HG03139 (cell line): ENCODE measurements around the gene BTAF1.

ENCODE experiments used
- ATAC-seq: cut with Tn5 transposase; IDR thresholded peaks from one replicate; pipeline ENCODE4 v1.9.1; 2021; ENCODE audit not compliant: unreplicated experiment

The BTAF1 gene

DNA sequence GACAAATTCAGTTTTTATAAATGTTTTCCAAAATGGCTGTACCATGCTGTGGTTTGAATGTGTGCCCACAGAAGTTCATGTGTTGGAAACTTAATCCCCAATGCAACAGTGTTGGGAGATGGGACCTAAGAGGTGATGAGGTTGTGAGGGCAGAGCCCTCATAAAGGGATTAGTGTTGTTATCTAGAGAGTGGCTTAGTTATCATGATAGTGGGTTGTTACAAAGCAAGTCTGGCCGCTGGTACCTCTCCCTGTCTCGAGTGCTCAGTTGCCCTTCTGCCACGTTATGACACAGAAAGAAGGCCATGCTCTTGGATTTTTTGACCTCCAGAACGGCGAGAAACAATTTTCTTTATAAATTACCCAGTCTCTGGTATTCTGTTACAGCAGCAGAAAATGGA lies 119.0 kb downstream of the BTAF1 start:
- ATAC-seq = no peak

DNA sequence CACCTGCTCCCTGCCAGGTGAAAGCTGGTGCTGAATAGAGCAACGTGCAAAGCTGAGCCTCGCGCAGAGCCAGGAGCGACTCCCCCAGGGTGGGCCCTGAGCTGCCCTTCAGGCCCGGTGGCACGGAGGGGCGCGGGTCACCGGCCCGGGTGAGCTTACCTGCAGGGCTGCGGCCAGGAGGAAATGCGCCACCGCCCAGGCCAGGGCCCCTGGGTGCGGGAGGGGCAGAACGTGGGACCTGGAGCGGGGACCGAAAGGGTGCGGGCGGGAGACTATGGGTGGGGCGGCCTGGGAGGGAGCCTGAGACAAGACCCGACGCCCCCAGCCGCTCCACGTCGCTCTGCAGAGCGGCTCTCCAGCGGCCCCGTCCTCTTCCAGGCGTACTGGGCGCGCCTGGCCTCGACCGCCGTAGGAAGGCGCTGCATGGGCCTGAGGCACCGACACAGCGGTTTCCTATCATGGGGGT lies 122.1 kb downstream of the BTAF1 start:
- ATAC-seq = no peak

DNA sequence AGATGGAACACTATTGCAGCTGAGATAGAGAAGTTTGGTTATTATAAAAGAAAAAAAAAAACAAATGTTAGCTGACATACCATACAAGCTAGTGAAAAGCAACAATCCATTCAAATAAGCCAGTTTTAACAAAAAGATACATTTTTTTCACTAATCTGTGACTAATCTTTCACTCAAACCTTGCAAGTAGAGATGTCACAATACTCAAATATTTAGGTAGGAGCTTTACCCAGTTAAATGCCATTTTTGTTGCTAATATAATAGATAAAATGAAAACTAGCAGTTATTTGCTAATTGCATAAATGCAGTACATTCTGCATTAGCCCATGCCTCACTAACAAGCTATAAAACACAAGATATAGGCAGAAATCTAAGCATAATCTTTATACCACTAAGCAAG lies 123.6 kb downstream of the BTAF1 start:
- ATAC-seq = no peak

DNA sequence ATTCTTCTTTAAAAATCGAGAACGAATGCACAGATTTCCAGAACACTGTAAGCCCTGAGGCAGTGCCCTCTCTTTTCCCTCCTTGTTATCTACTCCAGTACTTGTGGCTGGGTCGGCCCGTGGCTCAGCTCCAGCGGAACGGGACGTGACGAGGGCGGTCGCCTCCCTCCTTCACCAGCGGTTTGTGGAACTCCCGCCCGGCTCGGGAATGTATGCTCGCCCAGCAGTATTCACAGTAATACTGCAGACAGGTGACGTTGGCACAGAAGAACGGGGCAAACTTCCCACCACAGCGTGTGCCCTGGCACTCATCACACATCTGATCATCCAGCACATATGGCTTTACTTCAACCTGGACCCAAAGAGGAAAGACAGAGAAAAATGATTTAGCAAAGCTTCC lies 128.5 kb downstream of the BTAF1 start:
- ATAC-seq = no peak

DNA sequence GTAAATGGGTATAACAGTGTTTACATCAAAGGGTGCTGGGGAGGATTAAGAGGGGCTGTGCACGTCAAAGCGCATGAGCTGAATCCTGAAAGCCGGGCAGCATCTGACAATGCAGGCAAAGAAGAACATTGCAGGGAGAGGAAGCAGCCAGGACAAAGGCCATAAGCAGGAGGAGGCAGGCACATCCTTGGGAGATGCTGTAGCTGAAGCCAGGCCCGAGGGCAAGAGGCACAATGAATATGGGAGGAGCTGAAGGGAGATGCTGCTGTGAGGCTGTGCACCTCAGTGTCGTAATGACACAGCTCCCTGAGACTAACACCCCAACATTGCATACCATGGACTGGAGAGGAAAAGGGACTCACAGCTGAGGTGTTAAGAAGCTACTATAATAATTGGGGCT lies 129.2 kb downstream of the BTAF1 start:
- no peak for ATAC-seq

DNA sequence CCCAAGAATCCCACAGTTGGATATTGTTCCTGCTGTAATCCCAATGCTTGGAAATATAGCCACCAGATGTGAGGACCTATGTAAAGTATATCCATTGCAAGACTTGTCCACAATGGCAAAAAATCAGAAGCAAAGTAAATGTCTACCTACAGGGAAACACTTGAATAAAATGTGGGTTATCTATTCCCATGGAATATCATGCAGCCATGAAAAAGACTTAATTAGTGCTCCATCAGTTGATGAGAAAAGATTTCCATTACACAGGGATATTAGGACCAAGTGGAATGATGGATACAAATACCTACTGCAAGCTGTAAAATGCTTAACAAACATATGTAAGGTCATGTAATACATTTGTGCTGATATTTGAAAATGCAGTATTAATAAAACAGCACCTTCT lies 131.2 kb downstream of the BTAF1 start:
- no peak for ATAC-seq

DNA sequence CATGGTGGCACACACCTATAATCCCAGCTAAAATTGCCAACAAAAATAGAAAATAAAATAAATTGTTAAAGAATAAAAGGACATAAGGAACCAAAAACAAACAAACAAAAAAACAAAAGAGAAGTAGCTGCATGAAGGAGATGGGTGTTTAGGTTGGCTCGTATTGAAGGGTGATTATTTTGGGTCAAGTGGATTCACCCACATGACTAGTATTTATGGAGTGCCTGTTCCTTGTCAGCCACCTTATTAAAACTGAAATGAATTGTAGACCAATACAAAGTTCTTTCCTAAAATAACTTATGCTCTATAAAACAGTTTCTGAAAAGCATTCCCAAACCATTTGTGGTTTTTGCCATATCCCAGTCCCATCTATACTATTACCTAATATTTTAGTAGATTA lies 138.7 kb downstream of the BTAF1 start:
- no peak for ATAC-seq

DNA sequence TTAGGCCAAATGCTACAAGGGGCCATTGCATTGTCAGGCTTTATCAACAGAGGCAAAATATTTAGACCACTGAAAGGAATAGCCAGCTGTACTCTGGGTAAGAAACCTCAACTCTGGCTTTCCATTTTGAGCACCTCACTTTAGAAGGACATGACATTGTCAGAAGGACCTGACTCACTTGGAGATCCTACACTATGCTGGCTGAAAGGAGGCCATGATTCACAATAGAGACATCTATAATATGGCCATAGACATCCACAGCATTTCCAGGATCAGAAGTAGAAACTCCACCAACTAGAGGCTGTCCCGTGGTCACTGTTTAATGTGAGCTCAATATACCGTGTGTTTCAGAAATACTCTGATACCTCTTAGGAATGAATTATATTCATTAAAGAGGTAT lies 140.9 kb downstream of the BTAF1 start:
- no peak for ATAC-seq

DNA sequence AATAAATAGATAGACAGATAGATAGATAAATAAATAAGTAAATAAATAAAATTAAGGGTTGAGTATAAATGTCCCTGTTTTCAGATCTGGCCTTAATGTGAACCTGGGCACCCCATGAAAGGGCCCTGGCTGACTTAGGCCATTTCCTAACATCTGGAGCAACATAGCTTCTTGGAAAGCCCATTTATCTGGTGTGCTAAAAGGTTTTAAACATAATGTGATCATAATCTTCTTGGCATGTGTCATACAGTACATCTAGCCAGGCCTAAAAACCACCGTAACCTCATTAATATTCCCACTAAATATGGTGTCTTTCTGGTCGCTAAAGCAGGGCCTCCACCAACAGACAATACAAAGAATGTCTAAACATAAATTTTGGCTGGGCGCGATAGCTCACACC lies 142.8 kb downstream of the BTAF1 start:
- ATAC-seq = no peak

DNA sequence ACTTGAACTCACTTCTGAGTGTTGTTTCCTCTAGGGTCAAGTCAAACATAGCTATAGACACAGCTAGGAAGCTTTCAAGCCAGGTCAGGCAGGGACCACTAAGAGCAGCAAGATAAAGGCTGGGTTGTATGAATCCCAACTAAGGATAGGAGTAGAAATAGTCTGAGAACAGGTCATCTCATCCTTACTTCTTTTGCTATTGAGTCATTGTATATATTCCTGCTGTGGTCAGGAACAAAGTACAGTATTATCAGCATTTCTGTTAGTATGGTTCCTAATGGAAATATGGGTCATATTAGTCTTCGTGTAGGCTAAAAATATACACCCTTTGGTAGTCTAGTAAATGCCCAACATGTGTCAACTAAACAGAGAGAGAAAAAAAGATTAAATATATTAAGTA lies 145.3 kb downstream of the BTAF1 start:
- no peak for ATAC-seq

DNA sequence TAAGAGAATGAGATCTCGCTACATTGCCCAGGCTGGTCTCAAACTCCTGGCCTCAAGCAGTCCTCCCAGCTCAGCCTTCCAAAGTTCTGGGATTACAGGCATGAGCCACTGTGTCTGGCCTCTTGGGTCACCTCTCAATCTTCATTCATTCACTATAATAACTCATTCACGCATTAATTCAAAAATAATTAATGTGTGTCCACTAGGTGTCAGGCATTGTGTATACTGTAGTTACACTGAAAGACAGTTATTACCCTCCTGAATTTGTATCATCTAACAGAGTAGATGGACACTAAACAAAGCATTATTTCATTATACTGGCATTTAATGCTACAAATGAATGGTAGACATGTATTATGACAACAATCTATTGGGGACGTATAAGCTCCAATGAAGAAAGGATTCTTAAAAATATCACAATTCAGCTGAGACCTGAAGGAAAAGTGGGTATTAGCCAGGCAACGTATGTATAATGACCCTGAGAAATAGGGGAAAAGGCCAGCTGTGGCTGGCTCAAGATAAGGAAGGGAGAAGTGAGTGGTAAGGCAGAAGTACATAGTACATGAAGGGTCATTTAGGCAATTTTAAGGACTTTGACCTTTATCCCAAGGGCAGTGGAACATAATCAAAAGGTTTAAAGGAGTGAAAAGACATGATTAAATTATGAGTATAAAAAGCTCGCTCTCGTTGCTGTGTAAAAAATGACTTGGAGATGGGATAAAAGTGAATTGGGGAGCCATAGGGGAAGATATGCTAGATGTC lies 150.7 kb downstream of the BTAF1 start:
- ATAC-seq = no peak

DNA sequence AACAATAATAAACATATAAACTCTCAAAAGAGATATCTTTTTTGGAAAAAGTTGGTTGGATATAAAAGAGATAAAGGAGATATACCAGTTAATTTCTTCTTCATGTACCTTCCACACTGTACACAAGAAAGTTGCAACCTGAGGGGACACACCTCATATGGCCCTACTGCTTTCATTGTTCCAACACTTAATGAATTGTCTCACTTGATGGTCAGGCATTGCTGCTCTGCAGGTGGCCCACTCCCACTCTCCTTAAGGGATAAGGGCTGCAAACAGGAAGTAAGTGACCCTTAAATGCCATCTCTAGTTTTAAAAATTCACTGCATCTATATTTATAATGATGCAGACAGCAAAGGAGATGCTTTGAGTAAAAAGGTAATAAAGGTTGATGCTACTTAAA lies 152.3 kb downstream of the BTAF1 start:
- no peak for ATAC-seq

DNA sequence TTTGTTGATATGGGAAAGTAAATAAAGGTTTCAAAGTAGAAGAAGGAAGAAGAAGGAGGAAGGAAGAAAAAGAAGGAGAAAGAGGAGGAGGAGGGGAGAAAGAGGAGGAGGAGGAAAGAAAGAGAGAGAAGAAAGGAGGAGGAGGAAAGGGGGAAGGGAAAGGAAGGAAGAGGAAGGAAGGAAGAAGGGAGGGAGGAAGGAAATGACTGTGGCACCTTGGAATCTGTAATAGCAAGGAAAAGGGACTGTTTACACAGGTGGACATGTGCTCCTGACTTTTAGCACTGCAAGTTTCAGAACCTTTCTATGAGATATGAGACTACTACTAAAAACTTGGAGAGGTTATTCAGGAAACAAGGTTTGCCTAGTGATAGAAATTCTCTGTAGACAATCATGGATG lies 153.2 kb downstream of the BTAF1 start:
- no peak for ATAC-seq

DNA sequence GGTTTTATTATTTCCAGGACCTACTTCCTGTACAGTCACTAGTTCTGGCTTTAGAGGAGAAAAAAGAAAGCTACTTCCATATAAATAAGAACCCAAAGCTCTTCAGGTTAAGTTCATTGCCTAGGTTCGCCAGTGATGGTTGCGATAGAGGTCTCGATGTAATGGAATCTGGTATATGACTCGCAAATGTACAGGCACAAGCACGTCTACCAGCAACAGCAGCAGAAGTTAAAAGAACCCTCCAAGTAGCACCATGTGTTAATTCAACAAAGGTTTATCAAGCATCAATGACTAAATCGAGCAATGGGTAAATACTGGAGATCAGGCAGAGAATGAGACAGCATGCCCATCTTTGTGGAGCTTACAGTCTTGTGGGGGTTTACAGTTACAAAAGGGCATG lies 155.4 kb downstream of the BTAF1 start:
- no peak for ATAC-seq
